KOPT-K1 (cell line): ENCODE measurements around the gene RGS5.

Experiments
- H3K27ac ChIP-seq: fragments of 200-600 bp; sonication (generic); 2 replicates; pipeline ENCODE4 v1.5.1; 2016; ENCODE audit warnings: antibody characterized with exemption, mild to moderate bottlenecking, low read depth, low read length; ENCODE audit not compliant: poor library complexity, severe bottlenecking
- H3K36me3 ChIP-seq: fragments of 200-600 bp; sonication (generic); 2 replicates; pipeline ENCODE4 v1.5.1; 2017; ENCODE audit warnings: antibody characterized with exemption, mild to moderate bottlenecking, low read length, moderate library complexity; ENCODE audit not compliant: insufficient read depth
- H3K9me3 ChIP-seq: fragments of 200-600 bp; sonication (generic); 2 replicates; pipeline ENCODE4 v1.5.1; 2017; ENCODE audit warnings: antibody characterized with exemption, low read length, mild to moderate bottlenecking; ENCODE audit not compliant: insufficient read depth, poor library complexity, severe bottlenecking

RGS5 gene

DNA sequence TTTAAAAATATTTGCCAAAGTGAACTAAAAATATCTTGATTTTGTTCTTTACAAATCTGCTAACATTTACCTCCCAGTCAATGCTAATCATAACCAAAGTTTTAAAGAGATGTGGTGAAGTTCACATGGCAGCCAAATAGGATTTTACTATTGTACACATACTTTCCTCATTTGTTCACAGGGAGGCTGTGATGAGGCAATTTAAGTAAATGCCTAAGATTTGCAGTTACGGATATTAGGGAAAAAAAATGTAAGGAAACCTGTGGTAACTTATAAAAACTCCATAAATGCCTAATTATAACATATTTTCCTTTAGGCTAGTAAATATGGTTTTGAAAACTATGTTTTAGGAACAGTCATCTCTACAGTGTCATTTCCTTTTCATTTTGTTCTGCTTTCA is 32.4 kb downstream of the RGS5 start:
- H3K9me3 ChIP-seq = no peaks in the 10 kb centered on the region
- H3K36me3 ChIP-seq = no peaks in the 10 kb centered on the region
- H3K27ac ChIP-seq = no peak overlapping the region

DNA sequence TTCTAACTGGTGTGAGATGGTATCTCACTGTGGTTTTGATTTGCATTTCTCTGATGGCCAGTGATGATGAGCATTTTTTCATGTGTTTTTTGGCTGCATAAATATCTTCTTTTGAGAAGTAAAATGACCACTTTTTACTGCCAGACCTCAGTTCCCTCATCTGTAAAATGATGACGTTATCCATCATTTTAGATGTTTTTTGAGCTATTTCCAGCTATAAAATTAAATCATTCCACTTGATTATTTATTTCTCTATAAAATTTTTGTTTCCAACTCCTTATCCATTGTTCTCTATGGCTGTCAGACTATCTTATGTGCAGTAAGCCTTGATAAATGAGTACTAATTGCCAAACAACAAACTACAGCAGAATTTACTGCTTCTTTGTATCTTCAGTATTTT is 33.2 kb downstream of the RGS5 start:
- no peaks in the 10 kb centered on the region for H3K9me3 ChIP-seq

DNA sequence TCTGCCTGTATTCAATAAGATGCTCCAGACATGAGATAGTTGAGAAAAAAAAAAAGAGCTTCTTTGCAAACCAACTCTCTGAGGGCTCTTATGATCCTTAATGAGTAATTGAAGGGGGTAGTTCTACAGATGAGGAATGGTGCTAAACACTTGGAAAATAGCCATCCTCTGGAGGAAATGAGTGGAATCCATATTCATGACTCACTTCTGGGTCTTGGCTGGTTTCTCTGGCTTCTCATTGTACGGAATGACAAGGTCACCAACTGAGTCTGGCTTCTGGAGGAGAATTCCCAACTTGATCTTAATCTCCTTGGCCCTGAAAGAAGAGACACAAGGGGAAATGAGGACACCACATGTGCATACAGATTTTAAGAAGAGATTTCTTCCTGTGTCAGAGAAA is 34.7 kb downstream of the RGS5 start:
- Histone ChIP-seq H3K36me3 (no peaks in the 10 kb centered on the region), H3K9me3 (no peaks in the 10 kb centered on the region), H3K27ac (no peak overlapping the region)

More for the DNA sequence above, 33.2 kb downstream of the RGS5 start:
- Histone ChIP-seq H3K36me3 (no peaks in the 10 kb centered on the region), H3K27ac (no peak overlapping the region)

DNA sequence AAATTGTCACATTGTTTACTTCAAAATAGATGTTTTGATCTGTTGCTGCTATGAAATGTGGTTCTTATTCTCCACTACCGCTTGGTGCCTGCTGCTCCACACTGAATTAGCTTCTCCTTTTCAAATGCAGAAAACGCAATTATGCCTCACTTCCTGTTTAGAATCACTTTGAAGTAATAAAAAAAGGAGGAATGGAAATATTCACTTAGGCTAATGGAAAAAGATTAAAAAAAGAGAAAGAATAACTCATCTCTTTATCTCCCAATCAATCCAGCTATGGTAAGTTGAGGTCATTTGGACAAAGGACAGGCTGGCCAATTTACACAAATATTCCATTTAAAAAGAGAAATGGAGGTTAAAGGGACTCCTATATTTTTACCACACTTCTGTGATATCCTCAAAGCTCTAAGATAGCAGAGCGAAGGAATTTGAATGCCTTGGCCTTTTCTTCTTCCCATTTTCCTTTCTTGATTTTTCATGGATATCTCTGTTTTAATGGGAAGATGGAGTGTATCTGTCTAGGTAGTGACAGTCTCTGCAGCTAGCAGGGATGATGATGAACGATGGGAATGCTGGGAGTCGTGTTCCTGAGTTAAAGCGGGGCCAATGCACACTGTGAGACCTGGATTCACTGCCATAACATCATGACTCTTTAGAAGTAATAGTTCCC is 35.7 kb downstream of the RGS5 start:
- Histone ChIP-seq H3K36me3 (no peaks in the 10 kb centered on the region), H3K9me3 (no peaks in the 10 kb centered on the region), H3K27ac (no peak overlapping the region)

DNA sequence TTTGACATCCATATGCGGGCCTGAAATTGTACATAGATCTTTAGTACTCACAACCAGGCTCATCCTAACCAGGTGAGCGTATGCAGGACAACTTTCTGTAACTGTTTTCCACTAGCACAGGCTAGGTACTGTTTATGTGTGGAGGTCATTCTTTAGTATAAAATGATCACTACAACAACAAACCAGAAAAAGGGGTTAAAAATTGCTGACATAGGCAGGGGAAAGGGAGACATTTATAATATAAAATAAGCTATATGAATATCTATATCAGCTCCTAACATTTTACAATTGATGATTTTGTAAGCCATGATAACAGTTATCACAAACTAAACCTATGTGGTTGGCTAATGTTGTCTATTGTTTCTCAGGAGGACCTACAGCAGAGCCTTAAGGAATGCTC is 37.6 kb downstream of the RGS5 start:
- Histone ChIP-seq H3K27ac (no peak overlapping the region), H3K9me3 (no peaks in the 10 kb centered on the region), H3K36me3 (no peaks in the 10 kb centered on the region)

DNA sequence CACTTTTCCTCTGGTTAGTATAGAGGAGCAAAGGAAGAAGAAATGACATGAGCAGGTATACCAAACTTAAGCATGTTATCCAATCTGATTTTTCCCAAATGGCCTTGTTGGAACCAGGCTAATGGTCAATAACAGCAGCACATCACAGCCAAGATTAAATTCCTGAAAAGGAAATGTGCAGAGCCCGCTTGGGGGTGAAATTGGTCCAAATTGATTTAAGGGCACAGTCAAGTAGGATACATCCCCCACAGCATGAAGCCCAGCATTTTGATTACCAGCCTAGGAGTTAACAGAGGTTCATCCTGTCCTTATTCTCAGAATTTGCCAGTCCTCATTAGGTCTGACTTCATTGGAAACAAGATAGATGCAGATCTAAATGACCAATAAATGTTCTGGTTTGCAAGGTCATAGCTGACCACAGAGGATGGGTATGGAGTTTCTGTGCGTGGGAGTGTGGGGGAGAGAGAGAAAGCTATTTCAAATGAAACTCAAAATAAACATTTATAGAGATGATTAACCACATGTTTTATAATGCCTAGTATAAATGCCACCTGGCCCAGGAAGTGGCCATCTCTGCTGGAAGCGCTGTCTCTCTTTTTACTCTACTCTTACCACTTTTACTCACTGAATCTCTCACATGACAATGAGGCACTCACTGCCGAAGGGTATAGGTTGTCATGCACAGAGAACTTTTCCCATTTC is 38.7 kb downstream of the RGS5 start:
- H3K27ac ChIP-seq = no peak overlapping the region
- H3K9me3 ChIP-seq = no peaks in the 10 kb centered on the region
- H3K36me3 ChIP-seq = no peaks in the 10 kb centered on the region

DNA sequence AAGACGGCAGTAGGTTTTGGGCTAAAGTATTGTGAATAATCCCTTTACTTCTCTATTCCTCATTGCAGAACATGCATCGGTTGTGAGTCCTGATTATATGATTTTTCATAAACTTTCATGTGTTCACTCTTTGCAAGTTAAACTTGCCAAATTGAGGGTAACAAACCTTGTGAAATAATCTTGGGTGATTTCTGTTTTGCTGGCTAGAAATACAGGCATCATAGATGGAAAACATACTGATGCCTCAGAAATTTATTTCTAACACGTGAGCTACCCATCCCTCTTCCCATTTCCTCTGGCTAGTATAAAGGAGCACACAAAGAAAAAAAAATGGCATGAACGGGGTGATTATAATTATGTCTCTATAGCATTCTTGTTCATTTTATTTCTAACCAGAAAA is 39.6 kb downstream of the RGS5 start:
- Histone ChIP-seq H3K27ac (no peak overlapping the region), H3K36me3 (no peaks in the 10 kb centered on the region), H3K9me3 (no peaks in the 10 kb centered on the region)

DNA sequence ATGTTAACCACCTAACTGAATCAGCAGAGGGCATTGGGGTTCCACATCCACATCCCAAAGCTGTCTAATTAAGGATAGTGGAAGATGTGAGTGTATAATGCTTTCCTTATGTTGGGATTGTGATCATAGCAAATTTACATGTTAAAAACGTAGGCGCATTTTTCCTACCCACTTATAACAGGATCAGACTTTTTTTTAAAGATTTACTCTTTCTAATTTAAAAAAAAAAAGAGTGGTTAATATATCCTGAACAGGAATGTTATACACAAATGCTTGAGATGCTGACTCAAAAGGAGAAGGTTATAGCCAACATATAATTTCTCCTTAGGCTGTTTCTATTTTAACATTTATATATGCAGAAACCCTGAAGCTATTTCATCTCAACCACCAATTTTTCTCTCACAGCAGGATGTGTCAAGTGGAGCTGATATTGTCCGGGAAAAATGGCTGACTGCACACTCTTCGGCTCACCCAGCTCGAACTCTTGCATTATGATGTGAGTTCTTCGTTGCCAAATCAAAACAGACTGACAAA is 40.3 kb downstream of the RGS5 start:
- Histone ChIP-seq H3K36me3 (no peaks in the 10 kb centered on the region), H3K27ac (no peak overlapping the region), H3K9me3 (no peaks in the 10 kb centered on the region)

DNA sequence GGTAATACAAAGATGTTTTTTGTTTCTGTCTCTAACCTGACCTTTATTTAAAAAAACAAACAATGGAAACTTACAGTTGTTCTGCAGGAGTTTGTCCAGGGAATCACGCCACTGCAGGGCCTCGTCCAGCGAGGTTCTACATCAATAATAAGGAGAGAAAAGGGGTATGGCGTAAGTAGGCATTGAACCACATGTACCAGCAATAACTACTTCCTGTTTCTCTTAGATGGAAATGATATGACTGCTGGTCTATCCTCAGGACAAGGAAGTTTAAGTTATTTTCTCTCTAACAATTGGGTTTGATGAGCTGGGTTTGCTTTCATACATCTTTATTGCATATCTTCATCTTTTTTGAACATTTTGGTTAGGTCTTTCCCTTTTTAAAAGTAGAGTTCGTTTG is 40.9 kb downstream of the RGS5 start:
- no peaks in the 10 kb centered on the region for H3K36me3 ChIP-seq
- no peak overlapping the region for H3K27ac ChIP-seq
- no peaks in the 10 kb centered on the region for H3K9me3 ChIP-seq

DNA sequence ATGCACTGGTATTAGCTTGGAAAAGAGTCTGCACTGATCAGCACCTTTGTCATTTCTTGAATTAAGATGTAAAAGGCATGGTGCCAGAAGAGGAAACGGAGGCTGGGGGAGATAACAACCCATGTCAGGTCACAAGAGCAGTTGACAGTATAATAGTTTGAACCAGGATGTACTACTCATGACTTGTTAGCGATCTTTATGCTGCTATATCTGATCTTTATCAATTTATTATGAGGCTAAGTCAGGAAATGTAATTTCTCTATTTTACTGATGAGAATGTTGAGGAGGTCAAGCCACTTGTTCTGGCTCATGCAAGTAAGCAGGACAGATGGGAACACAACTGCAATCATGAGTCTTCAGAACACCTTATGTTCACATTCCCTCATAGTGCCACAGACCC is 41.4 kb downstream of the RGS5 start:
- H3K27ac ChIP-seq = no peak overlapping the region
- no peaks in the 10 kb centered on the region for H3K9me3 ChIP-seq
- no peaks in the 10 kb centered on the region for H3K36me3 ChIP-seq

DNA sequence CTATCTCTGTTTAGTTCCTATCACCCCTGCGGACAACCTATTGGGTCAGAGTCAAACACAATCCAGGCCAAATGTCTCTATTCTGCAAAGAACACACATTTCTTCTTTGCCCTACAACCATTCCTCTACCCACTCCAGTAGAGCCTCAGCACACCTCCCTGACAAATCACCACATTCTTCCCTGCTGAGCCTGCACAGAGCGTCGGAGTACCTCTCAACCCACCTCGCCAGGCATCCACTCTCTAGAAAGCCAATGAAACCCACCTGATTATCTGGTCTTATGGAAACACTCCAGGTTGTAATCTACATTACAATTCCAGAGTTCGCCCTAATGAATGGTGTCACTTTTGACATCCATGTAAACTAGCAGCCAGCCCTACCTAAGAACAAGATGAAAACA is 47.1 kb downstream of the RGS5 start:
- no peaks in the 10 kb centered on the region for H3K36me3 ChIP-seq
- no peak overlapping the region for H3K27ac ChIP-seq
- no peaks in the 10 kb centered on the region for H3K9me3 ChIP-seq

DNA sequence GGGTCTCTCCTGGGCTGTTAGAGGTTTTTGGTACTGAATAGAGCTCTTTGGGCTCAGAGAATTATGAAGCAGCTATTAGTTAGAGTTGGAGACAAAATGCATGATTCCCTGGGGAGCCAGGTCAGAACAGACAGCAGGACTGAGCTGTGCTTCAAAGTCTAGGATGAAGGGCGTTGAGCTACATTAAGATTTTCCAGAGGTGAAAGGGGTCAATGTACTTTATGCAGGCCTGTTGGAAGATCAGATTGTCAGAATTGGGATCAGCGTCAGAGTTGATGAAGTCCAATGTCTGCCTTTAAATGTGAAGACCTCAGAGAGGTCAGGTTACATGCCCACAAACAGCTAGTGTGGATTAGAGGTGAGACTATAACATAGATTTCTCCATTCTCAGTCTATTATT is 53.8 kb downstream of the RGS5 start:
- Histone ChIP-seq H3K27ac (no peak overlapping the region), H3K36me3 (no peaks in the 10 kb centered on the region)

DNA sequence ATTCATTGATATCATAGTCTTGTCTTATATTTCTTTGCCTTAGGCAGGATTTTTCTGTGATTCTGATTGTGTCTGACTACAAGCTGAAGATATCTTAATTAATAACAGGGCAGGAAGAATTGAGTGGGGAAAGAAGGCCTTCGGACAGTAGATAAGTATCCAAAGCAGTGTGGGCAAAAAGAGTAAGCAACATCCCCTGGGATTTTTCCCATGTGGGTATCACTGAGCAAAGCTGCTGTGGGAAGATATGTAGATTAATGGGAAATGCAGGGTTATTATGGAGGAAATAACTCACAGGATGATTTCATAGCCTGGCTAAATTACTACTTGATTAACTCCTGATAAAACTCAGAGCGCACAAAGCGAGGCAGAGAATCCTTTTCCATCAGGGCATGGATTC is 55.7 kb downstream of the RGS5 start:
- H3K9me3 ChIP-seq = no peaks in the 10 kb centered on the region

More for the DNA sequence above, 53.8 kb downstream of the RGS5 start:
- H3K9me3 ChIP-seq = no peaks in the 10 kb centered on the region

DNA sequence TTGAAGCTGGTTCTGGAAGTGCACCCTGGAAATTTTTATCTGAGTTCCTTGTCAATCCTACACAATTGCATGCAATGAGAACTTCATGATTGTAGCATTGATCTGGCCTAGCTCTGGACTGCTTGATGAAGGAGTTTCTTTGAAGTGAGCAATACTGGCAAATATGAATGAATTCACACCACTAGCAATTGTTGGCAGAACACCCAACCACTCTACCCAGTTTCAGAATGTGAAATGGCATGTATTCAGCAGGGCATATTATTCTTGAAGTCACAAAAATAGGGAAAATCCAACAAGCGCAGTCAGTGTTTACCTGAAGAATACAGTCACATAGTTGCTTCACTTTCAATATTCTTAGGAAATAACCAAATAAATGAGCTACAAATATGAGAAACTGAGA is 57.3 kb downstream of the RGS5 start:
- H3K36me3 ChIP-seq = no peaks in the 10 kb centered on the region

More for the DNA sequence above, 55.7 kb downstream of the RGS5 start:
- H3K27ac ChIP-seq = no peak overlapping the region
- no peaks in the 10 kb centered on the region for H3K36me3 ChIP-seq

DNA sequence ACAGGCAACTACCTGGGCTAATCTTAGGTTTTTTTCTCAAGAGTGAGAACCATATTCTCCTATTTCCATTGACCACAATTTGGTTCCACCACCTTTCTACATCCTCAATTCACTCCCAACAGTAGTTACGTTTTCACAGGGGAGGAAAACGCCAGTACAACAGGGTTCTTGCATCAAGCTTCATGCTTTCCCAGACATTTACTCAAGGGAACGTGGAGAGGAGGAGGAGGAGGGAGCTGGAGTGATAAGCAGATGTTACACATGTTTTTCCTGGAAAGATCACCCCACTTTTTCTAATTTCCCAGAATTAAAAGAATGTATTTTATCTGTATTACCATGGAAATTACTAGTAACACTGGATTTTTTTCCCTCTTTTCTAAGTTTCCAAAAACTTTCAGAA is 58.3 kb downstream of the RGS5 start:
- no peaks in the 10 kb centered on the region for H3K36me3 ChIP-seq

More for the DNA sequence above, 57.3 kb downstream of the RGS5 start:
- H3K9me3 ChIP-seq = no peaks in the 10 kb centered on the region
- no peak overlapping the region for H3K27ac ChIP-seq

DNA sequence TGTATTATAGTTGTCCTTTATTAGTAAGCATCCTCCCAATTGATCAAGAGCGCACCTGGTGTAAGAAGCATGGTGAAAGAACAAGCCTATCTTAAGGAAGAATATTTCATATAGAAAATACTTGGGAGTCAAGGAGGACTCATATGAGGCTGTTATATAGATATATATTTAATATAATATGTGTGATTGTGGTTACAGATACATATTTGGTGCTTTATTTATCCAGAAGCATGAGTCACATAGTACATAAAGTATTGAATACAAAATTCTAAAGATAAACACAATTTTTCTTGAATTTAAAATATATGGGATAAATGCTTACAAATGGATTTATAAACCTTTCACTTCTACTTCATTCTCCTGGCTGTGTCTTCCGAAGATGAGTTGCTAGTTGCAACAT is 60.6 kb downstream of the RGS5 start:
- no peaks in the 10 kb centered on the region for H3K36me3 ChIP-seq
- H3K9me3 ChIP-seq = no peaks in the 10 kb centered on the region
- no peak overlapping the region for H3K27ac ChIP-seq

More for the DNA sequence above, 58.3 kb downstream of the RGS5 start:
- no peaks in the 10 kb centered on the region for H3K9me3 ChIP-seq
- H3K27ac ChIP-seq = no peak overlapping the region
